Activated CD8-positive, alpha-beta T cell treated with anti-CD3 and anti-CD28 coated beads, Interleukin-2, amount 10 ng/mL, durations not matched to agents 7 days and 5 days (primary cell): ENCODE results near the gene PRPF38B. TPM values are rescaled to one million over a fixed set of nuclear protein-coding genes. Genes with fewer than 3 reads are reported as not detected.

Source experiments
- ATAC-seq: fragments of 150-1000 bp; cut with Tn5 transposase; one replicate; pipeline ENCODE4 v1.10.0; 2021; ENCODE audit warnings: moderate library complexity
- CTCF ChIA-PET: fragments of 350-600 bp; sonication (Branson Sonifier 250); formaldehyde crosslinking; loops from one replicate; lab custom pipeline; 2021; ENCODE audit warnings: antibody characterized with exemption; lab: Charles Lee
- POLR2A ChIA-PET: fragments of 350-600 bp; sonication (Branson Sonifier 250); formaldehyde crosslinking; loops from one replicate; lab custom pipeline; 2021; ENCODE audit warnings: antibody characterized with exemption; lab: Charles Lee
- DNase-seq: peaks from one replicate; pipeline ENCODE4 v3.0.0-alpha.2; 2020
- H3K27ac Mint-ChIP-seq: one replicate; pipeline ENCODE4 v1.8.0; 2021; ENCODE audit warnings: mild to moderate bottlenecking, mixed read lengths
- H3K27me3 Mint-ChIP-seq: one replicate; pipeline ENCODE4 v1.8.0; 2021; ENCODE audit warnings: low read depth, mixed read lengths
- H3K36me3 Mint-ChIP-seq: one replicate; pipeline ENCODE4 v1.8.0; 2021; ENCODE audit warnings: low read depth, mixed read lengths
- H3K4me1 Mint-ChIP-seq: one replicate; pipeline ENCODE4 v1.8.0; 2021; ENCODE audit warnings: low read depth, mixed read lengths
- H3K4me3 Mint-ChIP-seq: one replicate; pipeline ENCODE4 v1.8.0; 2021; ENCODE audit warnings: mild to moderate bottlenecking, mixed read lengths
- H3K9me3 Mint-ChIP-seq: one replicate; pipeline ENCODE4 v1.8.0; 2022; ENCODE audit warnings: mixed read lengths; ENCODE audit not compliant: insufficient read depth
- total RNA-seq, 2 experiments: library from RNA; stranded (reverse); gene quantifications; one replicate each; pipeline ENCODE4 v1.2.3, GENCODE V29; 2021

PRPF38B gene
- total RNA-seq, 2 experiments from 2014 or later: 66.8 to 69.1 TPM

- ChIA-PET CTCF (no interaction called here), POLR2A (no interaction called here)
- no peaks in the 10 kb centered on the region for H3K9me3 Mint-ChIP-seq
- DNase-seq (no peak), ATAC-seq (no peak)
- no peaks in the 10 kb centered on the region for H3K4me1 Mint-ChIP-seq
- H3K27me3 Mint-ChIP-seq: peaks cover 14% of the 10 kb centered on the region
- H3K4me3 Mint-ChIP-seq: no peak overlapping the region
- H3K27ac Mint-ChIP-seq: no peak overlapping the region
- no peaks in the 10 kb centered on the region for H3K36me3 Mint-ChIP-seq
Observed at GRCh38 chr1:108719656-108720435, 27.7 kb downstream of the PRPF38B start.

GRCh38 chr1:108722292-108722691 is 30.2 kb downstream of the PRPF38B start:
- ChIA-PET CTCF (no interaction called here), POLR2A (no interaction called here)
- H3K27me3 Mint-ChIP-seq: peaks cover 11% of the 10 kb centered on the region
- DNase-seq (no peak), ATAC-seq (no peak)
- H3K27ac Mint-ChIP-seq: no peak overlapping the region
- no peaks in the 10 kb centered on the region for H3K9me3 Mint-ChIP-seq
- H3K4me1 Mint-ChIP-seq: no peaks in the 10 kb centered on the region
- H3K36me3 Mint-ChIP-seq: no peaks in the 10 kb centered on the region
- H3K4me3 Mint-ChIP-seq: no peak overlapping the region

GRCh38 chr1:108725906-108726305 is 33.8 kb downstream of the PRPF38B start:
- CTCF ChIA-PET: interaction anchor here (0.8 kb wide), 1 partner anchor 42 kb away, joined by 3 read pairs; no protein-coding TSS in a partner anchor
- no peak for ATAC-seq
- Mint-ChIP-seq H3K4me1 (no peaks in the 10 kb centered on the region), H3K27ac (no peak overlapping the region), H3K9me3 (no peaks in the 10 kb centered on the region), H3K36me3 (no peaks in the 10 kb centered on the region), H3K4me3 (no peak overlapping the region), H3K27me3 (peaks cover 24% of the 10 kb centered on the region)
- no peak for DNase-seq
- POLR2A ChIA-PET: no interaction called here

GRCh38 chr1:108728327-108728923 is 36.3 kb downstream of the PRPF38B start:
- Mint-ChIP-seq H3K4me3 (no peak overlapping the region), H3K36me3 (no peaks in the 10 kb centered on the region), H3K27me3 (peaks cover 29% of the 10 kb centered on the region), H3K27ac (no peak overlapping the region), H3K9me3 (no peaks in the 10 kb centered on the region), H3K4me1 (no peaks in the 10 kb centered on the region)
- CTCF ChIA-PET: no interaction called here
- DNase-seq (no peak), ATAC-seq (no peak)
- POLR2A ChIA-PET: interaction anchor here (1.0 kb wide), 1 partner anchor 34 kb away, joined by 3 read pairs; no protein-coding TSS in a partner anchor

GRCh38 chr1:108729481-108729880 is 37.4 kb downstream of the PRPF38B start:
- Mint-ChIP-seq H3K27ac (no peak overlapping the region), H3K9me3 (no peaks in the 10 kb centered on the region), H3K4me3 (no peak overlapping the region), H3K36me3 (no peaks in the 10 kb centered on the region), H3K4me1 (no peaks in the 10 kb centered on the region), H3K27me3 (peaks cover 29% of the 10 kb centered on the region)
- no peak for ATAC-seq
- no peak for DNase-seq
- ChIA-PET CTCF (no interaction called here), POLR2A (interaction anchor here (0.6 kb wide), 1 partner anchor 91 kb away, joined by 4 read pairs; no protein-coding TSS in a partner anchor)

GRCh38 chr1:108732398-108732797 is 40.3 kb downstream of the PRPF38B start:
- DNase-seq (no peak), ATAC-seq (no peak)
- CTCF ChIA-PET: no interaction called here
- Mint-ChIP-seq H3K36me3 (no peaks in the 10 kb centered on the region), H3K27me3 (peaks cover 33% of the 10 kb centered on the region), H3K4me3 (no peak overlapping the region), H3K4me1 (no peaks in the 10 kb centered on the region), H3K27ac (no peak overlapping the region), H3K9me3 (no peaks in the 10 kb centered on the region)
- POLR2A ChIA-PET: no interaction called here

GRCh38 chr1:108734171-108734865 is 42.2 kb downstream of the PRPF38B start:
- ATAC-seq: no peak

GRCh38 chr1:108742253-108742652 is 50.1 kb downstream of the PRPF38B start:
- Mint-ChIP-seq H3K27me3 (peaks cover 7% of the 10 kb centered on the region), H3K36me3 (peaks cover 6% of the 10 kb centered on the region), H3K27ac (no peak overlapping the region), H3K4me3 (no peak overlapping the region), H3K9me3 (no peaks in the 10 kb centered on the region), H3K4me1 (peaks cover 10% of the 10 kb centered on the region)
- POLR2A ChIA-PET: interaction anchor here (1.9 kb wide), 1 partner anchor 50 kb away, joined by 8 read pairs; the partner anchor contains the start of gene PRPF38B
- DNase-seq (no peak), ATAC-seq (no peak)
- CTCF ChIA-PET: no interaction called here

More at GRCh38 chr1:108734171-108734865, 42.2 kb downstream of the PRPF38B start:
- no peaks in the 10 kb centered on the region for H3K36me3 Mint-ChIP-seq
- DNase-seq: no peak
- H3K27ac Mint-ChIP-seq: no peak overlapping the region
- H3K27me3 Mint-ChIP-seq: peaks cover 26% of the 10 kb centered on the region
- H3K4me1 Mint-ChIP-seq: no peaks in the 10 kb centered on the region
- ChIA-PET CTCF (interaction anchor here (0.9 to 1.5 kb wide), 3 partner anchors 11 to 378 kb away, joined by 3 to 4 read pairs (median 4); a partner anchor contains a TSS), POLR2A (no interaction called here)
- H3K9me3 Mint-ChIP-seq: no peaks in the 10 kb centered on the region
- H3K4me3 Mint-ChIP-seq: no peak overlapping the region

GRCh38 chr1:108745980-108746381 is 53.9 kb downstream of the PRPF38B start:
- no peaks in the 10 kb centered on the region for H3K9me3 Mint-ChIP-seq
- peaks cover 20% of the 10 kb centered on the region for H3K36me3 Mint-ChIP-seq
- H3K4me1 Mint-ChIP-seq: peaks cover 22% of the 10 kb centered on the region
- no peak for DNase-seq
- H3K4me3 Mint-ChIP-seq: peak overlapping the region; percentile 98
- H3K27ac Mint-ChIP-seq: peak overlapping the region; percentile 96
- no peak for ATAC-seq
- ChIA-PET POLR2A (interaction anchor here (1.4 kb wide), 1 partner anchor 53 kb away, joined by 4 read pairs; no protein-coding TSS in a partner anchor), CTCF (interaction anchor here (0.7 to 1.6 kb wide), 7 partner anchors 8 to 94 kb away, joined by 3 to 5 read pairs (median 4); no protein-coding TSS in a partner anchor)
- H3K27me3 Mint-ChIP-seq: peaks cover 7% of the 10 kb centered on the region

- H3K9me3 Mint-ChIP-seq: no peaks in the 10 kb centered on the region
- peaks cover 21% of the 10 kb centered on the region for H3K36me3 Mint-ChIP-seq
- H3K27me3 Mint-ChIP-seq: peaks cover 4% of the 10 kb centered on the region
- H3K4me3 Mint-ChIP-seq: peak within 1 kb of the TSS; percentile 98
- DNase-seq: peak; percentile 99
- H3K4me1 Mint-ChIP-seq: peaks cover 22% of the 10 kb centered on the region
- ATAC-seq: peak; percentile 94
- peak within 1 kb of the TSS; percentile 96 for H3K27ac Mint-ChIP-seq
- POLR2A ChIA-PET: interaction anchor here (0.6 to 1.0 kb wide), 2 partner anchors 37 to 54 kb away, joined by 3 to 5 read pairs; partner anchors contain the start of gene PRPF38B
- CTCF ChIA-PET: interaction anchor here (1.0 to 2.2 kb wide), 4 partner anchors 10 to 54 kb away, joined by 3 to 9 read pairs (median 4); partner anchors contain the start of gene PRPF38B
Observed at GRCh38 chr1:108746382-108747170, 54.5 kb downstream of the PRPF38B start, which contains the start of gene STXBP3. Gene STXBP3 (plus strand): TSS chr1:108746674. CDS start chr1:108746738, 64 bp downstream.
